Liver (tissue), 9 donors: ENCODE data around the gene CACNB1. TPM values are rescaled to one million over a fixed set of nuclear protein-coding genes. Genes with fewer than 3 reads are reported as not detected.

Experiments used
- DNase-seq: peaks from one replicate; pipeline ENCODE4 v3.0.0-alpha.2; 2017; ENCODE audit warnings: low spot score
- H3K27ac ChIP-seq, 2 donors: one replicate each; pipeline ENCODE4 v1.7.0; 2013; ENCODE audit warnings: inconsistent platforms in 2 of 2, low read length in 2 of 2, control low read depth in 1 of 2, low read depth in 1 of 2, mild to moderate bottlenecking in 1 of 2
- H3K27me3 ChIP-seq, 4 donors: one replicate each; pipeline versions ENCODE4 v1.6.1 to v1.7.0; 2013; ENCODE audit warnings: low read length in 3 of 4, inconsistent platforms in 1 of 4, mild to moderate bottlenecking in 1 of 4, moderate library complexity in 1 of 4; ENCODE audit not compliant: control insufficient read depth in 4 of 4, insufficient read depth in 4 of 4
- H3K36me3 ChIP-seq, 4 donors: one replicate each; pipeline versions ENCODE4 v1.6.1 to v1.7.0; 2013; ENCODE audit warnings: low read length in 3 of 4, mild to moderate bottlenecking in 3 of 4, low read depth in 1 of 4, moderate library complexity in 1 of 4; ENCODE audit not compliant: control insufficient read depth in 4 of 4, insufficient read depth in 3 of 4
- H3K4me1 ChIP-seq, 4 donors: one replicate each; pipeline versions ENCODE4 v1.6.1 to v1.7.0; 2013; ENCODE audit warnings: low read length in 3 of 4, mild to moderate bottlenecking in 3 of 4, moderate library complexity in 1 of 4; ENCODE audit not compliant: control insufficient read depth in 4 of 4, insufficient read depth in 4 of 4
- H3K4me3 ChIP-seq, 3 donors: one replicate each; pipeline versions ENCODE4 v1.6.1 to v1.7.0; 2013; ENCODE audit warnings: low read length in 3 of 3, control low read depth in 1 of 3, low read depth in 1 of 3, mild to moderate bottlenecking in 1 of 3
- H3K9ac ChIP-seq, 2 donors: one replicate each; pipeline ENCODE4 v1.7.0; 2013; ENCODE audit warnings: low read length in 2 of 2, mild to moderate bottlenecking in 2 of 2, moderate library complexity in 2 of 2, control low read depth in 1 of 2, low read depth in 1 of 2
- H3K9me3 ChIP-seq, 4 donors: one replicate each; pipeline versions ENCODE4 v1.6.1 to v1.7.0; 2013; ENCODE audit warnings: low read length in 3 of 4; ENCODE audit not compliant: control insufficient read depth in 4 of 4
- FOXA1 ChIP-seq: IDR thresholded peaks from 2 replicates; pipeline ENCODE4 v1.6.1; 2016; ENCODE audit warnings: antibody characterized with exemption
- FOXA2 ChIP-seq: IDR thresholded peaks from 2 replicates; pipeline ENCODE4 v1.6.1; 2016; ENCODE audit warnings: antibody characterized with exemption
- NR2F2 ChIP-seq: IDR thresholded peaks from 2 replicates; pipeline ENCODE4 v1.6.1; 2016; ENCODE audit warnings: antibody characterized with exemption
- RAD21 ChIP-seq, 2 donors: IDR thresholded peaks; 2 replicates each; pipeline ENCODE4 v1.6.1; 2016; ENCODE audit warnings: antibody characterized with exemption in 2 of 2, mild to moderate bottlenecking in 2 of 2
- SP1 ChIP-seq: IDR thresholded peaks from 2 replicates; pipeline ENCODE4 v1.6.1; 2018; ENCODE audit warnings: antibody characterized with exemption, mild to moderate bottlenecking
- TAF1 ChIP-seq: conservative IDR thresholded peaks from 2 replicates; pipeline ENCODE4 v1.6.1; 2016; ENCODE audit warnings: antibody characterized with exemption, mild to moderate bottlenecking
- YY1 ChIP-seq: IDR thresholded peaks from 2 replicates; pipeline ENCODE4 v1.6.1; 2016; ENCODE audit warnings: antibody characterized with exemption, mild to moderate bottlenecking
- WGBS: extraction: QIAGEN DNeasy Blood & Tissue Kit; methylation state at CpG from one replicate; pipeline ENCODE4 v1.1.7; 2013; 5-methylcytosine and 5-hydroxymethylcytosine counted together
- polyA plus RNA-seq, 2 donors: library from polyadenylated mRNA; stranded (reverse) in 1 of 2; unstranded in 1 of 2; fragments of 200-250 nt in 1 of 2; fragments of >200 nt in 1 of 2; fragmentation: Nextera tagmentation in 1 of 2; extraction: Ambion mirVana in 1 of 2; gene quantifications; one replicate each; pipeline versions ENCODE4 v1.2.1 to v1.2.3, GENCODE V29; 2013 to 2015
- total RNA-seq, 2 donors: library from RNA; depleted of rRNA; stranded (reverse); fragments of >200 nt; gene quantifications; one replicate each; pipeline ENCODE4 v1.2.3, GENCODE V29; 2014
- TF ChIP-seq, protein P1 (sequence below): IDR thresholded peaks from 2 replicates; pipeline ENCODE4 v1.6.1; 2016; ENCODE audit warnings: antibody characterized with exemption
- TF ChIP-seq, protein P2 (sequence below): IDR thresholded peaks from 2 replicates; pipeline ENCODE4 v1.6.1; 2016; ENCODE audit warnings: antibody characterized with exemption
- TF ChIP-seq, protein P3 (sequence below): fragments of 150-350 bp; IDR thresholded peaks from 2 replicates; pipeline ENCODE4 v1.5.1; 2017; ENCODE audit warnings: improper control_type of control experiment, low read depth, low read length; ENCODE audit not compliant: missing input control
- donor health status: healthy.
- donor health status: healthy.
- donor health status: healthy.
- donor health status: healthy.
- donor health status: healthy.

The CACNB1 gene
- total and polyA plus RNA-seq, 4 donors: 0.05 to 1.3 (median 0.26) TPM

DNA sequence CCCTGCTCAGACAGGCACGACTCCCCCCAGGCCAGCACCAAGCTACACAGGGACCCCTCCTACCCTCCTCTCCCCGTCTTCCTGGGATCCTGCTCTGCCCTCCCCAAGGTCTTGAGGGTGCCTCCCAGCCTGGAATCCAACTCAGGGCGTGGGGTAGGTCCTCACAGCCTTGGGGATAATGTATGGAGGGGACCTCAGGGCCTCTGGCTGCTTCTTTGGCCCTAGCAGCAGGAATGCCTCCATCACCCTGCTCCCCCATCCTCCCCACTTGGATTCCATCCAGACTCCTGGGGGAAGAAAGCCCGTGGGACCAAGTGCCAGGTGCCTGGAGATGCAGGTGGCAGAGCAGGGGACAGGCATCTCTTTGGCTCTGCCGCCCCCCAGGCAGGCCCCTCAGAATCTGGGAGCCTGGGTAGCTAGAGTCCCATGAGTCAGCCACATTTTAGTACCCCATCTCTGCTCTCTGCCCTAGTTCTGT, 39.0 kb upstream of the CACNB1 start (continued):
- TF ChIP-seq, protein P1, sequence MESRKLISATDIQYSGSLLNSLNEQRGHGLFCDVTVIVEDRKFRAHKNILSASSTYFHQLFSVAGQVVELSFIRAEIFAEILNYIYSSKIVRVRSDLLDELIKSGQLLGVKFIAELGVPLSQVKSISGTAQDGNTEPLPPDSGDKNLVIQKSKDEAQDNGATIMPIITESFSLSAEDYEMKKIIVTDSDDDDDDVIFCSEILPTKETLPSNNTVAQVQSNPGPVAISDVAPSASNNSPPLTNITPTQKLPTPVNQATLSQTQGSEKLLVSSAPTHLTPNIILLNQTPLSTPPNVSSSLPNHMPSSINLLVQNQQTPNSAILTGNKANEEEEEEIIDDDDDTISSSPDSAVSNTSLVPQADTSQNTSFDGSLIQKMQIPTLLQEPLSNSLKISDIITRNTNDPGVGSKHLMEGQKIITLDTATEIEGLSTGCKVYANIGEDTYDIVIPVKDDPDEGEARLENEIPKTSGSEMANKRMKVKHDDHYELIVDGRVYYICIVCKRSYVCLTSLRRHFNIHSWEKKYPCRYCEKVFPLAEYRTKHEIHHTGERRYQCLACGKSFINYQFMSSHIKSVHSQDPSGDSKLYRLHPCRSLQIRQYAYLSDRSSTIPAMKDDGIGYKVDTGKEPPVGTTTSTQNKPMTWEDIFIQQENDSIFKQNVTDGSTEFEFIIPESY: no peak
- TF ChIP-seq YY1: no peak

DNA sequence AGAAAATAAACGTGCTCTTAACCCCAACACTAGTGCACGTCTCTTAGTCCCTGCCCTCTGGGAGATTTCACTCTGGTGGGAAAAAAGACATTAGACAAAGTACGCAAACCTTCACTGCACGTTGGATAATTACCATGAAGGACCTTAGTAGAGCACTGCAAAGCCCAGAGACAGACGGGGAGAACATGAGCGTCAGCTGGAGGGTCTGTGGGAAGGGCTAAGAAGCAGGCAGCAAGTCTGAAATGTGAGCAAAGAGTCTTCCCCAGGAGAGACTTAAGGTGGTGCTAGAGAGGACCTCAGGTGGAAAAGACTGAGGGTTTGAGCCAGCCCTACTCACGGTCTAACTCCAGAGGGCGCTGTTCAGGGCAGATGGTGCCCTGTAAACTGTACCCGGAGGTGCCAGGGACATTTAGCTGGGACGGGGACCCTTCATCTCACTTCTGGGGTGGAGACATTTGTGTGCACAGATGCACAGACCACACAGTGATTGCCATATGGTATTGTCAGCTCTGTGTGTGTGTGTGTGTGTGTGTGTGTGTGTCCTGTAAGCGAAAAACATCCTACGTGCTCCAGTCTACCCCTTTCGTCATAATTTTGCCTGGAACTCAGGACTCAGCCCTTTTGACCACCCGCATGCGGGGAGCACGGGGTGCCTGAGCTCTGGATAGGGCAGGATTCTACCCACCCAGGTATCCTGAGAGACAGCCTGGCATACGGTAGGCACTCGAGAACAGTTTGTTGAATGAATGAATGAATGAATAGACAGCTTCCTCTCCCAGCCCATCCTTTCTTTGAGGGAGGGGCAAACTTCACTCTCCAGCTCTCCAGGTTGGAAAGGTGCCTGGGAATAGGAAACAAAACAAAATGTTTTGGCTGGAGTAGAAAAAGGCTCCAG, 38.3 kb upstream of the CACNB1 start:
- Histone ChIP-seq H3K4me1 (peaks cover 0 to 14% (median 4%) of the 10 kb centered on the region in 4 donors), H3K9ac (no peak overlapping the region), H3K27ac (no peak overlapping the region), H3K27me3 (peaks cover 0 to 5% (median 2%) of the 10 kb centered on the region in 4 donors), H3K9me3 (no peaks in the 10 kb centered on the region), H3K36me3 (no peaks in the 10 kb centered on the region), H3K4me3 (no peak overlapping the region)
- no peak for TF ChIP-seq FOXA2
- TF ChIP-seq RAD21 (IDR thresholded peaks at IDR 0.05): peak in 1 of 2 donors; percentile 40
- no peak for TF ChIP-seq TAF1
- TF ChIP-seq, protein P2, sequence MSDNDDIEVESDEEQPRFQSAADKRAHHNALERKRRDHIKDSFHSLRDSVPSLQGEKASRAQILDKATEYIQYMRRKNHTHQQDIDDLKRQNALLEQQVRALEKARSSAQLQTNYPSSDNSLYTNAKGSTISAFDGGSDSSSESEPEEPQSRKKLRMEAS: no peak
- TF ChIP-seq, protein P3, sequence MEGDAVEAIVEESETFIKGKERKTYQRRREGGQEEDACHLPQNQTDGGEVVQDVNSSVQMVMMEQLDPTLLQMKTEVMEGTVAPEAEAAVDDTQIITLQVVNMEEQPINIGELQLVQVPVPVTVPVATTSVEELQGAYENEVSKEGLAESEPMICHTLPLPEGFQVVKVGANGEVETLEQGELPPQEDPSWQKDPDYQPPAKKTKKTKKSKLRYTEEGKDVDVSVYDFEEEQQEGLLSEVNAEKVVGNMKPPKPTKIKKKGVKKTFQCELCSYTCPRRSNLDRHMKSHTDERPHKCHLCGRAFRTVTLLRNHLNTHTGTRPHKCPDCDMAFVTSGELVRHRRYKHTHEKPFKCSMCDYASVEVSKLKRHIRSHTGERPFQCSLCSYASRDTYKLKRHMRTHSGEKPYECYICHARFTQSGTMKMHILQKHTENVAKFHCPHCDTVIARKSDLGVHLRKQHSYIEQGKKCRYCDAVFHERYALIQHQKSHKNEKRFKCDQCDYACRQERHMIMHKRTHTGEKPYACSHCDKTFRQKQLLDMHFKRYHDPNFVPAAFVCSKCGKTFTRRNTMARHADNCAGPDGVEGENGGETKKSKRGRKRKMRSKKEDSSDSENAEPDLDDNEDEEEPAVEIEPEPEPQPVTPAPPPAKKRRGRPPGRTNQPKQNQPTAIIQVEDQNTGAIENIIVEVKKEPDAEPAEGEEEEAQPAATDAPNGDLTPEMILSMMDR: peak; percentile 28
- WGBS: 39% methylated on average over 18 of the region's 18 CpGs
- DNase-seq: no peak

DNA sequence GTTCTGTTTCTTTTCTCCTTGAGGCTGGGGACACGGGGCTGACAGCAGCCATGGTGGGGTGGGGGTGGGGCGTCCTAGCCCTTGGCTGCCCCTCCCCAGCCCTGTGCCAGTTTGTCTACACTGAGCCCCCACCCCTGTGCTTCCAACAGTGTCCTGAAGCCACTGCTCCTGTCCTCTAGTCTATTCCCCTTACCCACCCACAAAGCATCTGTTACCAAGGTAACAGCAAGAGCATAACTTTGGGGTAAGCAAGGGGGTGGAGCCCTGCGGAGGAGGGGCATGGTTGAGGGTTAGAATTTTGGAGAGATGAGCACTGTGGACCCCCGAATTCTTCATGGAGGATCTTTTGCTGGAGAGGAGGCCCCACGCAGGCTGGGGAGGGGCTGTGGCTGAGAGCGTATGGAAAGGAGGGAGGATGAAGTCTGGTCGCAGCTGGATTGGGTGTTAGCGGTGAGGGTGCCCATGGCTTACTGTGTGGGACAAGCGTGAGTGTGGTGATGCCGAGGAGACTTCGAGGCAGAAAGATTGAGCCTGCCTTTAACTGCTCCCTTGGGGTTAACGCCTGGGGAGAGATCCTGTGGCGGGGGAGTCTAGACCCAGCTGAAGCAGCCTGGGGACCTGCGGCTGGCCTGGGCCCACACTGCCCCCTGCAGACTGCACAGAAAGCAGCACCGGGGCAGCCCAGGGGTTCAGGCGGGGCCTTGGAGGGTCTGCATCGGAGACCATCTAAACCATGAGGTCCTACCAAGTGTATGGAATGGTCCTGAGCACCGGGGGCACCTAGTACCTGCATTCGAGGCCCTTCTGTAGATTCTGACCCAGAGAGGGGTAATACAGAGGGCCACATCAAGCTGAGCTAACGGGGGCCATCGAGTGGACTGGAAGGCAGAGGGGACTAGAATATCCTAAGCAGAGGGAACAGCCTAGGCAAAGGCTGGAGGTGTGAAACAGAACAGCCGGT, 34.4 kb upstream of the CACNB1 start:
- H3K9me3 ChIP-seq: no peaks in the 10 kb centered on the region
- H3K27ac ChIP-seq: no peak overlapping the region
- no peak overlapping the region for H3K4me3 ChIP-seq
- H3K36me3 ChIP-seq: no peaks in the 10 kb centered on the region
- WGBS: 16% methylated on average over 22 of the region's 22 CpGs
- H3K4me1 ChIP-seq: peaks cover 0 to 7% (median 2%) of the 10 kb centered on the region in 4 donors
- peaks cover 0 to 6% (median 5%) of the 10 kb centered on the region in 4 donors for H3K27me3 ChIP-seq
- peak; percentile 59 to 75 for TF ChIP-seq RAD21 (IDR thresholded peaks at IDR 0.05)
- TF ChIP-seq SP1: no peak
- no peak for TF ChIP-seq FOXA1
- TF ChIP-seq NR2F2: no peak
- TF ChIP-seq, protein P3: peak; percentile 46
- H3K9ac ChIP-seq: no peak overlapping the region
- DNase-seq: peak; percentile 48
